ENCODE results near the gene SIMC1. TPM values are rescaled to one million over a fixed set of nuclear protein-coding genes. Genes with fewer than 3 reads are reported as not detected.

Gene SIMC1
- total and polyA plus RNA-seq, 8 donors: 6.1 to 58.3 (median 15.9) TPM

DNA sequence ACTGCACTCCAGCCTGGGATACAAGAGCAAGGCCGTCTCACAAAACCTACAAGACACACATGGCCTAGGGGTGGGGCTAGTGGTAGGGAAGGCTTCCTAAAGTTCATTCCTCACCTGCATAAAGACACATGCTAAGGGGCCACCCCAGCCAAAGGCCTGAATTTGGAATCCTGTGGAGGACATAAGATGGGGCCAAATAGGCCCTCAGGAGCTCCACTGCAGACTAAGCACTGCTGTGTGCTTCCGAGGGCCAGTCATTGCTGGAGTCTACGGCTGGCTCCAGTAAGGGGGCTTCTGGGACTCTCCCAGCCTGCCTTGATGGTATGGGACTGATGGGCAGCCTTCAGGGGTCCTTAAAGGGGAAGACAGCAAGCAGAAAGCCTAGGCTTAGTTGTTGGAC lies 144.5 kb downstream of the SIMC1 start:
- H3K27me3 ChIP-seq: no peaks in the 10 kb centered on the region
- intact Hi-C loops (cut with DNase I; ENCODE audit: low total_unique reads): no loop called here
- no peak overlapping the region for H3K4me3 ChIP-seq
- H3K9me3 ChIP-seq: no peaks in the 10 kb centered on the region
- H3K36me3 ChIP-seq: peaks cover 22 to 55% (median 50%) of the 10 kb centered on the region in 4 donors
- WGBS, 5 donors: 72 to 100% (median 90%) methylated on average over 3 of the region's 3 CpGs
- DNase-seq: no peak
- peaks cover 6 to 19% (median 15%) of the 10 kb centered on the region in 4 donors for H3K4me1 ChIP-seq
- TF ChIP-seq POLR2AphosphoS5 (IDR thresholded peaks at IDR 0.05) (no peak), POLR2A (IDR thresholded peaks at IDR 0.05) (no peak), EP300 (IDR thresholded peaks at IDR 0.05) (no peak)
- TF ChIP-seq, protein P1, sequence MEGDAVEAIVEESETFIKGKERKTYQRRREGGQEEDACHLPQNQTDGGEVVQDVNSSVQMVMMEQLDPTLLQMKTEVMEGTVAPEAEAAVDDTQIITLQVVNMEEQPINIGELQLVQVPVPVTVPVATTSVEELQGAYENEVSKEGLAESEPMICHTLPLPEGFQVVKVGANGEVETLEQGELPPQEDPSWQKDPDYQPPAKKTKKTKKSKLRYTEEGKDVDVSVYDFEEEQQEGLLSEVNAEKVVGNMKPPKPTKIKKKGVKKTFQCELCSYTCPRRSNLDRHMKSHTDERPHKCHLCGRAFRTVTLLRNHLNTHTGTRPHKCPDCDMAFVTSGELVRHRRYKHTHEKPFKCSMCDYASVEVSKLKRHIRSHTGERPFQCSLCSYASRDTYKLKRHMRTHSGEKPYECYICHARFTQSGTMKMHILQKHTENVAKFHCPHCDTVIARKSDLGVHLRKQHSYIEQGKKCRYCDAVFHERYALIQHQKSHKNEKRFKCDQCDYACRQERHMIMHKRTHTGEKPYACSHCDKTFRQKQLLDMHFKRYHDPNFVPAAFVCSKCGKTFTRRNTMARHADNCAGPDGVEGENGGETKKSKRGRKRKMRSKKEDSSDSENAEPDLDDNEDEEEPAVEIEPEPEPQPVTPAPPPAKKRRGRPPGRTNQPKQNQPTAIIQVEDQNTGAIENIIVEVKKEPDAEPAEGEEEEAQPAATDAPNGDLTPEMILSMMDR (IDR thresholded peaks at IDR 0.05): no peak
- no peak overlapping the region for H3K27ac ChIP-seq

DNA sequence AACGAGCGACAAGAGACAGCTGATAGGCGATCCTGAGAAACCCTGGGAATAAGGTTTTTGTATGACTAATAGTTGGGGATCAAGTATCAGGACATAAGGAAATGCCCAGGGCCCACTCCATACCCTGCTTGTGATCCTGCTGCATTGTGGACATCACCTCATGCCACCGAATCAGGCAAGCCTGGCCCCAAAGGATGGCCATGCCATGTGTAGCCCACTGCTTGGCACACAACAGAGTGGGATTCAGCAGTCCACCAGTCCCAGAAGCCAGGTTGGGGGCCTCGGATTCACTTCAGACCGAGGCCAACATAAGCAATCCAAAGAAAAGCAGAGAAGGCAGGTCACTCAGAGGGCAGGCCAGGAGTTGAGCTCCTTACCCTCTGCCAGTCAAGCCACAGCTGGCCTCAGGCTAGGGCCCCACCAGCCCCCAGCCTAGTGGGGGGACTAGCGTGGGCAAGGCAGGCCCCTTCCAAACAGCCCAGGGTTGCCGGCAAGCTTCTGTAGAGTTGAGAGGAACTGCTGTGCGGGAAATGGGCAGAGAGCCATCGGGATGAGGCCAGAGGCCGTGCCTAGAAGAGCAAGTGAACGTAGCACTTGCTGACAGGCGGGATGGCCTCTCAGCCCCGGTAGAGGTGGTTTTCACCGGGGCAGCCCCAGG lies 145.2 kb downstream of the SIMC1 start:
- peaks cover 10 to 23% (median 21%) of the 10 kb centered on the region in 4 donors for H3K4me1 ChIP-seq
- H3K4me3 ChIP-seq: no peak overlapping the region
- intact Hi-C loops (cut with DNase I; ENCODE audit: low total_unique reads): no loop called here
- H3K27me3 ChIP-seq: no peaks in the 10 kb centered on the region
- DNase-seq: no peak
- no peak overlapping the region for H3K27ac ChIP-seq
- peaks cover 22 to 55% (median 50%) of the 10 kb centered on the region in 4 donors for H3K36me3 ChIP-seq
- no peaks in the 10 kb centered on the region for H3K9me3 ChIP-seq
- WGBS, 5 donors: 89 to 97% (median 92%) methylated on average over 13 to 15 of the region's 15 CpGs
- no peak for TF ChIP-seq POLR2A (IDR thresholded peaks at IDR 0.05)
- TF ChIP-seq, protein P1 (IDR thresholded peaks at IDR 0.05): no peak
- no peak for TF ChIP-seq POLR2AphosphoS5 (IDR thresholded peaks at IDR 0.05)
- TF ChIP-seq EP300 (IDR thresholded peaks at IDR 0.05): no peak

DNA sequence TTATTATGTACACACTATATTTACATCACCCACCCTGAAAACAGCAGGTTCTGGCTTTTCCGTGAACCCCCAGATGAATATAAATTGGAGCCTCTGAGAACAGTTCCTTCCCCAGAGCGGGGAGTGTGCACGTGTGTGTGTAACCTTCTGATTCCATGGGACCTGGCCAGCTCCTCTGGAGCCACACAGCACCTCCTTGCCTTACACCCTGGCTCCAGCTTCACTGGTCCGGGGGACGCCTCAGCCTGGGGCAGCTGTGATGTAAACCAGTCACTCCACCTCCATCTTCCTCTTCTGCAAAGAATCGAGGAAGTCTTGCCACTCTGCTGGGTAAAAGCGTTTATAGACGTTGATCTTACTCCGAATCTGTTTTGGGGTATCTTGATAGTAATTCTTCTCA lies 145.7 kb downstream of the SIMC1 start:
- no peak for DNase-seq

DNA sequence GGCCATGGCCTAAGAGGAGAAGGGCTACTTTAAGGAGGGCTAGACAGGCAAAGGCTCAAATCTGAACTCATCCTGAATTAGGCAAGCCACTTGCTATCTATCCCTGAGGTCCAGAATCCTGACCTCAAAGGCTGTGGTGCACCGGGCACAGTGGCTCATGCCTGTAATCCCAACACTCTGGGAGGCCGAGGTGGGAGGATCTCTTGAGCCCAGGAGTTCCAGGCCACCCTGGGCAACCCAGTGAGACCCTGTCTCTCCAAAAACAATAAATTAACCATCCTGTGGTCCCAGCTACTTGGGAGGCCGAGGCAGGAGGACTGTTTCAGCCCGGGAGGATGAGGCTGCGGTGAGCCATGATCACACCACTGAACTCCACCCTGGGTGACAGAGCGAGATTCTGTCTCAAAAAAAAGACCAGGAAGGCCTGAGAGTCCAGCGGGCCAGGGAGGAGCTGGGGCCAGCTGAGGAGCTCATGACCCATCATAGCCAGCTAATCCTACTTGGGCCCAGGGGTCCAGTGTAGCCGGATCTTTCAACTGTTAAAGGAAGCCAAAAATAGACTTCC lies 146.2 kb downstream of the SIMC1 start:
- DNase-seq: no peak
- no peaks in the 10 kb centered on the region for H3K27me3 ChIP-seq

More for the DNA sequence above, 145.7 kb downstream of the SIMC1 start:
- TF ChIP-seq, protein P1 (IDR thresholded peaks at IDR 0.05): no peak
- TF ChIP-seq POLR2A (IDR thresholded peaks at IDR 0.05): no peak
- no peak for TF ChIP-seq EP300 (IDR thresholded peaks at IDR 0.05)
- no peaks in the 10 kb centered on the region for H3K27me3 ChIP-seq
- 76 to 92% (median 89%) methylated on average over 9 of the region's 9 CpGs for WGBS, 5 donors
- intact Hi-C loops (cut with DNase I; ENCODE audit: low total_unique reads): no loop called here
- no peak overlapping the region for H3K27ac ChIP-seq
- peaks cover 10 to 23% (median 21%) of the 10 kb centered on the region in 4 donors for H3K4me1 ChIP-seq
- peaks cover 22 to 55% (median 50%) of the 10 kb centered on the region in 4 donors for H3K36me3 ChIP-seq
- no peak overlapping the region for H3K4me3 ChIP-seq
- no peaks in the 10 kb centered on the region for H3K9me3 ChIP-seq

More for the DNA sequence above, 146.2 kb downstream of the SIMC1 start:
- no peak overlapping the region for H3K4me3 ChIP-seq
- H3K4me1 ChIP-seq: peaks cover 12 to 25% (median 24%) of the 10 kb centered on the region in 4 donors
- TF ChIP-seq POLR2AphosphoS5 (IDR thresholded peaks at IDR 0.05) (no peak), POLR2A (IDR thresholded peaks at IDR 0.05) (no peak), EP300 (IDR thresholded peaks at IDR 0.05) (no peak)
- TF ChIP-seq, protein P1 (IDR thresholded peaks at IDR 0.05): no peak
- intact Hi-C loops (cut with DNase I; ENCODE audit: low total_unique reads): no loop called here
- peaks cover 22 to 55% (median 50%) of the 10 kb centered on the region in 4 donors for H3K36me3 ChIP-seq
- no peak overlapping the region for H3K27ac ChIP-seq
- no peaks in the 10 kb centered on the region for H3K9me3 ChIP-seq
- 90 to 93% (median 92%) methylated on average over 8 of the region's 8 CpGs for WGBS, 5 donors

All from stomach (tissue), 9 donors.